GM18502 (cell line): ENCODE data around the gene GLYR1.

ENCODE experiments used
- ATAC-seq: cut with Tn5 transposase; IDR thresholded peaks from one replicate; pipeline ENCODE4 v1.9.1; 2021; ENCODE audit warnings: mild to moderate bottlenecking; ENCODE audit not compliant: unreplicated experiment, poor library complexity

The GLYR1 gene

GRCh38 chr16:4852221-4852872, 5.3 kb upstream of the GLYR1 start:
- ATAC-seq: no peak

GRCh38 chr16:4850211-4850610, 3.1 kb upstream of the GLYR1 start:
- ATAC-seq: no peak

GRCh38 chr16:4847774-4848587, 893 bp upstream of the GLYR1 start:
- peak; percentile 34 for ATAC-seq

GRCh38 chr16:4846503-4846900, 586 bp downstream of the GLYR1 start:
- peak; percentile 14 for ATAC-seq

GRCh38 chr16:4840984-4841383, 6.1 kb downstream of the GLYR1 start:
- ATAC-seq: no peak

GRCh38 chr16:4839942-4840341, 7.1 kb downstream of the GLYR1 start:
- no peak for ATAC-seq

- ATAC-seq: no peak
Measured at GRCh38 chr16:4837733-4838501, 9.2 kb downstream of the GLYR1 start.

- no peak for ATAC-seq
Measured at GRCh38 chr16:4836727-4837126, 10.4 kb downstream of the GLYR1 start.

GRCh38 chr16:4833584-4833983, 13.5 kb downstream of the GLYR1 start:
- no peak for ATAC-seq

GRCh38 chr16:4832698-4833343, 14.3 kb downstream of the GLYR1 start:
- no peak for ATAC-seq

GRCh38 chr16:4831616-4832015, 15.5 kb downstream of the GLYR1 start:
- ATAC-seq: no peak

GRCh38 chr16:4830408-4830807, 16.7 kb downstream of the GLYR1 start:
- no peak for ATAC-seq

GRCh38 chr16:4828567-4829321, 18.3 kb downstream of the GLYR1 start:
- ATAC-seq: no peak

- no peak for ATAC-seq
Measured at GRCh38 chr16:4826980-4827379, 20.1 kb downstream of the GLYR1 start.

- no peak for ATAC-seq
Measured at GRCh38 chr16:4826526-4826925, 20.6 kb downstream of the GLYR1 start.

GRCh38 chr16:4825196-4825595, 21.9 kb downstream of the GLYR1 start:
- ATAC-seq: no peak

- no peak for ATAC-seq
Measured at GRCh38 chr16:4820652-4821051, 26.4 kb downstream of the GLYR1 start.

GRCh38 chr16:4814542-4815173, 32.4 kb downstream of the GLYR1 start:
- no peak for ATAC-seq

- ATAC-seq: no peak
Measured at GRCh38 chr16:4814046-4814445, 33.0 kb downstream of the GLYR1 start.
